HG03045 (cell line): ENCODE results near the gene TOGARAM2.
"Not testable (repeated sequence)": the region's sequence is repeated elsewhere in the genome, so short reads cannot be mapped to it uniquely, and the experiment has no call there.

ENCODE experiments used
- ATAC-seq: cut with Tn5 transposase; IDR thresholded peaks from one replicate; pipeline ENCODE4 v1.9.1; 2021; ENCODE audit warnings: mild to moderate bottlenecking, moderate library complexity; ENCODE audit not compliant: unreplicated experiment

The TOGARAM2 gene

DNA sequence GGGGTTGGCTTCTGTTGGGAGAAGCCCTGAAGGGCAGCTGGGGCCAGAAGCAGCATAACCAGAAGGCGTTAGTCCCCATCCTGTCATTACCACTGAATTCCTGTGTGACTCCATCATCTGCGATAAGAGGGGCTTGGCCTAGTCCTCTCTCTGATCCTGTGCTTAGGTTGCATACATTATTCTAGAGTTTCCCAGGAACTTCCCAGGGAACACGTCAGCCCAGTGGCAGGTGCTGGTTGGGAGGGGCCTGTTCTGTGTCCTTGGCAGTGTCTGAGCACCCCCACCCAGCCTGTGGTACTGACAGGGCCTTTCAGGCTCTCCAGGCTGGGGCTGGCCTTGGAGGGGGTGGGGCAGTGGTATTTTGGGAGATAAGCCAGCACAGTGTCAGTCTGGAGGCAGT is 4.5 kb upstream of the TOGARAM2 start:
- ATAC-seq, result no peak

DNA sequence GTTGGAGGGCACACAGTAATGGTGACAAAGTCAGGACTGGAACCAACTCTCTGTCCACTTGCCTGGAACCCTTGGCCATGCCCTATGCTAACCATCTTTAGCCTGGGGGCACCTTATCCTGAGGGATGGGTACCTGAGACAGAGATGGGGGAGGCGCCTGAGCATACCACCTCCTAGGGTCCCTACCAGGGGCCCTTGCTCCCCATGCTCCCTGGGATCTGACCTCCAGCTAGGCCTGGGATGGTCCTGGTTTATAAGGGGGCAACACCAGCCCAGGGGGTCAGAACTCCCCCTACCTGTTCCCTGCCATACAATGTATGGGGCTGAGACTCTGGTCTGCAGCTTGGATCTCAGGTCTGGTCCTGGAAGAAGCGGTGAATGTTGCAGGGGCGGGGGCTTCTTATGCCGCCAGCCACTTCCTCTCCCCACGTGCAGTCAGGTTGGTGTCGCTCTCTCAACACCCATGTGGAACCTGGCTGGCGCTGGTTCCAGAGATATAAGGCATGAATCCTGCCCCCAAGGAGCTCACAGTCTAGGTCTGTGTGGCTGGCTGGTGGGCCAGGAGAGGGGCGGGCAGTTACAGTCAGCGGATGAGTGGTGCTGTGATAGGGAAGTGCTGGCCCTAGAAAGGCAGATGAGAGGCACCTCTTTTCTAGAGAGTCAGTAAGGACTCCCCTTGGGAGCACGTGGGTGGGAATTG is 3.8 kb upstream of the TOGARAM2 start:
- no peak for ATAC-seq

- not testable (repeated sequence) for ATAC-seq
Observed at GRCh38 chr2:28978001-28978400, 3.1 kb upstream of the TOGARAM2 start.

DNA sequence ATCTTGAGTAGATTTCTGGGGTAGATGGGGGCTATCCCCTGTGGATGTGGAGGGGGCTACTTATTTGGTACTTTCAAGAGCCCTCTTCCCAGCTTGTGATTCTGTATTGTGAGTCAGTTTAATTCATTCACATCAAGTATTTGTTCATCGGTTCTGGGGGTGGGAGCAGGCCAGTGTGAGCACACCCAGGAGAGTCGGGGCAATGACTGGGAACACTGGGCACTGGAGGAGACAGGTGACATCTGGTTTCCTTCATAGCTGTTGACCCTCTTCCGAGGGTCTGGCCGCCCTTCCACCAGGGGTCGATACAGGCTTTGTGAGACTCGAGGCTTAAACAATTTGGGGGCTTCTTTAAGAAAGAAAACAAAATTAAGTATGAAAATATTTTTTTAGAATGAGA is 2.5 kb upstream of the TOGARAM2 start:
- ATAC-seq, result no peak

DNA sequence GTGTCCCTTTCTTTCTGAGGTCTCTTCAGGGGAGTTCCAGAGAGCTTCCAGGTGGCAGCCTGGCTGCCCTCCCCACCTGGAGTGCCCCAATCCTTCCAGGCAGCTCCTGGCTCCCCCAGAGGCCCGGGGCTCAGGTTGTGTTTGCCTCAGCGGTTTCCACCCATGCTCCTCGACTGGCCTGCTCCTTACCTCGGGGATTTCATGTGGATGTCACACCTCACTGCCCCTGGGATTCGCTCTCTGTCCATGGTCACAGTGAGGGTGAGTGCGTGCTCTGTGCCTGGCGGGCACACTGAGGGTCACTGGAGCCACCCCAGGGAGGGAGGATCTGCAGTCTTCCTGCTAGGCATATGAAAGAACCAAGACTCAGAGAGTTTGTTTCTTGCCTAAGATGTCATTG is 2.1 kb upstream of the TOGARAM2 start:
- ATAC-seq, result no peak

- no peak for ATAC-seq
Observed at GRCh38 chr2:28979576-28980366, 1.3 kb upstream of the TOGARAM2 start.

- no peak for ATAC-seq
Observed at GRCh38 chr2:28980368-28981015, 606 bp upstream of the TOGARAM2 start.

DNA sequence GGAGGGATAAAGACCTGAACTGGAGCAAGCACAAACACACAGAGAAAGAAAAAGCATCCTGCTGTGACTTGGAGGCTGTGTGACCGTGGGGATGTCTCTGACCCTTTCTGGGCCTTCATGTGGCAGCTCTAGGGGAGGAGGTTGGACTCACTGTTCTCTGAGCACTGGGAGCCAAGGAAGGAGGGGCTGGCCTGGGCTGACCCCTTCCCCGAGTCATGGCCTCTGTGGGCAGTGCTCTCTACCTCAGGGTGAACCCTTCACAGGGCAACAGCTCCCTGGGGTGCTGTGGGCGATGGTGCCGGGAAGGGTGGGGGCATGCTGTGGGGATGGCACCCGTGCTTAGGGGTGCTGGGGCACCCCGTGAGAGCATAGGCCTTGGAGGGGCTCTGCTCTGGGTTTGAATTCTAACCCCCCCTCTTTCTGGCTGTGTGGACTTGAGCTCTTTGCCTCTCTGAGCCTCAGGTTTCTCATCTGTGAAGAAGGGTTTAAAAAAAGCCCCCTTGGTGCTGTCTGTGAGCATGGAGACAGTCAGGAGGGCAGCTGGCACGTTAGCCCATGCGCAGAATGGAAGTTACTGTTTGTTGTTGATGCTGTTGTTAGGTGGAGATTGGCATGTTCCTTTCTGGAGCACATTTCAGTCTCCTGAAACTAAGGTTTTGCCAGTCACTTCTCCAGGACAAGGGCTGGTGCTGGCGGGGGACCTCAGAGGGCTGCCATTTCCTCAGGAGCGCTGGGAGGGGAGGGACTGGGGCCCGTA is 700 bp downstream of the TOGARAM2 start:
- no peak for ATAC-seq

GRCh38 chr2:28982381-28982950 is 1.4 kb downstream of the TOGARAM2 start:
- ATAC-seq, result no peak

- ATAC-seq, result no peak
Observed at GRCh38 chr2:28986429-28986828, 5.3 kb downstream of the TOGARAM2 start.

GRCh38 chr2:28989973-28990372 is 8.9 kb downstream of the TOGARAM2 start:
- no peak for ATAC-seq

GRCh38 chr2:28990445-28990844 is 9.3 kb downstream of the TOGARAM2 start:
- ATAC-seq, result no peak

DNA sequence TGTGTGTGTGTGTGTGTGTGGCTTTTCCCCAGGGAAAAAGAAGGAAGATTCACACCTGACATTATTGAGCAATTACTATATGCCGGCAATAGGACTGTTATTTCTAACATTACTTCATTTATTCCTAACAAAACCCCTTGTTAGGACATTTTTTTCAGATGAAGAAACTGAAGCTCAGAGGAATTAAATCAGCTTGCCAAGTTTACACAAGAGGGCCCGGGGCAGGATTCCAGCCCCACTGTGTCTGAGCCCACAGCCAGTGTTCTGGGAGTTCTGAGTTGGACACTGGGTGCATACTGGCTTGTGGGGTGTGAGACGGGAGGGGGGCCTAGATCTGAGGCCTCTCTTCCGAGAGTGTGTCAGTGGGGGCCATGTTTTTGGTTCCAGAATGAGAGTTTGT is 9.9 kb downstream of the TOGARAM2 start:
- no peak for ATAC-seq

- no peak for ATAC-seq
Observed at GRCh38 chr2:28991460-28991859, 10.4 kb downstream of the TOGARAM2 start.

GRCh38 chr2:28993206-28993960 is 12.3 kb downstream of the TOGARAM2 start:
- no peak for ATAC-seq

GRCh38 chr2:28994074-28994473 is 13.0 kb downstream of the TOGARAM2 start:
- ATAC-seq, result no peak

- no peak for ATAC-seq
Observed at GRCh38 chr2:28994679-28995078, 13.6 kb downstream of the TOGARAM2 start.

- ATAC-seq, result no peak
Observed at GRCh38 chr2:28995765-28996750, 15.0 kb downstream of the TOGARAM2 start.
